ENCODE results near the gene CACNA2D2.

The CACNA2D2 gene

DNA sequence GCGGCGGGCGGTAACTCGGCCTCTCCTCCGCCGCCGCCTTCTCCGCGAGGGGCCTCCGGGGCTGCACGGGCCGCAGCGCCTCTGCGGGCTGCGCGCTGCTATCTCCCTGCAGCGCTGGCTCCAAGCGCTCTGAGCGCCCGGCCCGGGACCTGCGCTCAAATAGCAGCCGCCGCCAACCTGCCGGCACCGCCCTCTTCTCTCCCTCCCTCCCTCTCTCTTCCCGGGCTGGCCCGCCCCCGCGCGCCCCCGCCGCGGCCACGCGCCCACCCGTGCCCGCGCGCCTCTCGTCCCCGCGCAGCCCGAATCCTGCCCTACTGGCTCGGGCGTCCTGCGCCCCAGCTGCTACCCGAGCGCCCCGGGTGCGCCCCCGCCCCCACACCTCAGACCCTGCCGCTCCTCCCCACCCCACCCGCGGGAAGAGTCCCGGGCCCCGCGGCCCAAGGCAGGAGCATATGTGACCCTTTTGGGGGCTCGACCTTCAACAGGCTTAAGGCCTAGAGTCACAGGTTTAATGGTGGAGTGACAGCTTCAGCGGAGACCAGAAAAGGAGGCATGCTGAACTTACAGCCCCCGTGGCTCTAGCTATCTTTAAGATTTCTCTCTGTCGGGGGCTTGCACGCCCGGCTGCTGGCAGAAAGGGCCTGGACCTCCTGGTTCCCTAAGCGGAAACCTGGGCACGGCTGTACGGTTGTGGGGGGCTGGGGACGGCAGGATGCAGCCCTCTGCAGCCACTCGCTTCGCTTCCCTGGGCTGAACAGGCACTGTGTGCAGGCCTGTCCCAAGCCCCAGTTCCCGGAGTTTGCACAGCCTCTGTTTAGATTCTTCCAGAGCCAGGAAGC, at the start of gene CACNA2D2:
Gene CACNA2D2 (minus strand): TSS at position 131 of the 839 bp plus-strand sequence. CDS start 211 bp downstream, outside the sequence.
- in situ Hi-C loops (cut with MboI; ENCODE audit: low sequenced_read_pairs): no loop called here

GRCh38 chr3:50552598-50552997, 49.2 kb upstream of the CACNA2D2 start:
- in situ Hi-C loops (cut with MboI; ENCODE audit: low sequenced_read_pairs): no loop called here

DNA sequence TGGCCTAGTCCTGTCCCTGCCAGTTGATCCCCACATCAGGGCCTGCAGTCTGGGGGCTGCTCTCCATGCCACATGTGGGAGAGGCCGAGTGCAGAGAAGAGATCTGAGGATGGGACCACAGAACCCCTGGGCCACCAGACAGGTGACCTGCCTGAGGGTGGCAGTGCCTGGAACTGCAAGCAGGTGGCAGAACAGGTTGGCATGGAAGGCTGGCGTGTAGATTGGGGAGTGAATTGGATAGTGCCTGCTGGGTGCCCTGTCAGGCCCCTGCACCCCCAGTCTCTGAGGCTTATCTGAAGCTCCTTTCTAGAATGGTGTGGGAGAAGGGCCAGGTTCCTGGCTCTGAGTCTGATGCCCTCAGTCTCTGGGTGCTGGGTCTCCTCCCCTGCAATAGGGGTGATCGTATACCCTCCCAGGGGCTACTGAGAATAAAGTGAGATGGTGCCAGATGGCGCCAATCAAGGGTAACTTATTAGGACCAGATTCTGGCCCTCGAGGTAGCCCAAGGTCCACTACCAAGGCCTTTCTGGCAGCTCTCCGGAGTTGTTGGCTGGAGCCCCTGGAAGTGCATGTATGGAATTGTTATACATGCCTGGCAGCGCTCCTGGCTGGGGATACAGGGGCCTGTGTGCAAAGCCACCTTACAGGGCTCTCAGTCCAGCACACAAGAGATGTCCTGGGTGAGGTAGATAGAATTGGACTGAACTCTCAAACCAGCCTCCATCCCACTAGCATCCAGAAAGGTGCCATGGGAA, 48.4 kb upstream of the CACNA2D2 start:
- in situ Hi-C loops (cut with MboI; ENCODE audit: low sequenced_read_pairs): no loop called here

- in situ Hi-C loops (cut with MboI; ENCODE audit: low sequenced_read_pairs): no loop called here
Observed at GRCh38 chr3:50551054-50551659, 47.7 kb upstream of the CACNA2D2 start.

DNA sequence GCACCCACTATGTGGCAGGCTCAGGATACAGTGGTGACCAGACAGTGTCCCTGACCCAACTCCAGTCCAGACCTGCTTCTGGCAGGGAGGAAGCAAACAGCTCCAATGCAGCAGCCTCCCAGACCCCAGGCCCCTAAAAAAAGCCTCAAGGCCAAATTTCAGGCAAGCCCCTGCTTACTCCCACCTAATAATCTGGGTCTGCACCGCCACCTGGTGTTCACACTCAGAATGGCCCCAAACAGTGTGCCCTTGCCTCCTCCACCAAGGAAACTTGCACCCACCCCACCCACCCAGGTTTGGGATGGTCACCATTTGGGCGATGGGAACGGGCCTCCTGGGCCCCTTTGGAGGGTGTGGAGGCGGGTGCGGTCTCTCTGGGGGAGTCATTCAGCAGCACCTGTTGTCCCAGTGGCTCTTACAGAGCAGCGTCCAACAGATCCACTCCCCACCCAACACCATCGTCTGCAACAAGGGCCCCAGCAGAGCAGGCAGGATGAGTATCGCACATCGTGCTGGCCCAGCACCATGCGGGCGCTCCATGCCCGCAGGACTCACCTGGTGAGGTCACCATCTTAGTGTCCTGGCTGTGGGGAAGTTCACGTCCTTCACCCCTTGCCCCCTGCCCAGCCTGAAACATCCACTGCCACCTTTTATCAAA, 46.8 kb upstream of the CACNA2D2 start:
- in situ Hi-C loops (cut with MboI; ENCODE audit: low sequenced_read_pairs): no loop called here

GRCh38 chr3:50549226-50549625, 45.8 kb upstream of the CACNA2D2 start:
- in situ Hi-C loops (cut with MboI; ENCODE audit: low sequenced_read_pairs): no loop called here

DNA sequence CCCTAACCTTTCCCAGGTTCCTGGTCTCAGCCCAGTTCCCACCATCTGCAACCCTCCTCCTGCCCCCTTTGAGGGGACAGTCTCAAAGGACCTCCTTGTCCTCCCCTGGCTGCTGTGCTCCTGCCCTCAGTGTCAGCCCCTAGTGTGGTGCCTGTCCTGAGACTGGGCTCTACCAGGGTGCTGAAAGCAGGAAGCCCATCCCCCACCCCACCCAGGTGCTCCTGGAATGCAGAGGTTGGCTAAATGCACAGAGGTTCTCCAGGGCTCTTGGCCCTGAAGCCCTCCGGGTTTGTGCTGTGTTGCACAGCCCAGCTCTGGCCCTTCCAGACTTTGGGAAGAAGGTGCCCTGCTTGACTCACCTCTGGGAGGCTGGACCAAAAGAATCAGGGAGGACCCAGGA, 42.3 kb upstream of the CACNA2D2 start:
- in situ Hi-C loops (cut with MboI; ENCODE audit: low sequenced_read_pairs): no loop called here

- in situ Hi-C loops (cut with MboI; ENCODE audit: low sequenced_read_pairs): no loop called here
Observed at GRCh38 chr3:50542177-50543034, 39.0 kb upstream of the CACNA2D2 start.

- in situ Hi-C loops (cut with MboI; ENCODE audit: low sequenced_read_pairs): no loop called here
Observed at GRCh38 chr3:50539356-50540286, 36.2 kb upstream of the CACNA2D2 start.

GRCh38 chr3:50537421-50538129, 34.1 kb upstream of the CACNA2D2 start:
- in situ Hi-C loops (cut with MboI; ENCODE audit: low sequenced_read_pairs): no loop called here

DNA sequence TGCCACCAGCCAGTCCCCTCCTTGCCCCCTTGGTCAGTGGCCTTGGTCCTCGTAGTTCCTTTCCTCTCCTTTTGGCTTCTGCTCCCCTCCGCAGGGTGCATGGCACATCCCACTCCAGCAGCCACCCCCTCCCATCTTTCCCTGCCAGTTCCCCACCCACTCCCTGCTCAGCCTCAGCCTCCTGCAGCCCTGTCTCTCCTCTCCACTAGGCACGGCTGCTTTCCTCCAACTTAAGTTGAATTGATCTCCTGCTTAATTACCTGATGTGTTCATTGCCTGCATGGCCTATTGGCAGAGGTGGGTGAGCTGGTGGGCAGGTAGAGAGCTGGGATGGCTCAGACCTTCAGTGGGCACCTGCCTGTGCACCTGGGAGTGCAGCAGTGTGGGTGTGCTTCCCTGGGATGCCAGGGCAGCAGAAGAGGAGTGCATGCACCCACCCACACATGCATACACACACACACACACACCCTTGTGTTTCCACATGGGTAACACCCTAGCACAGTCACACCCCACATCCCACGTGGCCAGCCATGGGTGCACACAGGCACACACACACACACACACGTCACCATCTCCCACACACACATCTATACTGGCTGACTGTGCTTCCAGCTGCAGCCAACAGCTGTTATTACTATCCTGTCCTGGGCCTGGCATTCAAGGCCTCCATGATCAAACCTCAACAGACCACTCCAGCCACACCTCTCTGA, 33.2 kb upstream of the CACNA2D2 start:
- in situ Hi-C loops (cut with MboI; ENCODE audit: low sequenced_read_pairs): no loop called here

DNA sequence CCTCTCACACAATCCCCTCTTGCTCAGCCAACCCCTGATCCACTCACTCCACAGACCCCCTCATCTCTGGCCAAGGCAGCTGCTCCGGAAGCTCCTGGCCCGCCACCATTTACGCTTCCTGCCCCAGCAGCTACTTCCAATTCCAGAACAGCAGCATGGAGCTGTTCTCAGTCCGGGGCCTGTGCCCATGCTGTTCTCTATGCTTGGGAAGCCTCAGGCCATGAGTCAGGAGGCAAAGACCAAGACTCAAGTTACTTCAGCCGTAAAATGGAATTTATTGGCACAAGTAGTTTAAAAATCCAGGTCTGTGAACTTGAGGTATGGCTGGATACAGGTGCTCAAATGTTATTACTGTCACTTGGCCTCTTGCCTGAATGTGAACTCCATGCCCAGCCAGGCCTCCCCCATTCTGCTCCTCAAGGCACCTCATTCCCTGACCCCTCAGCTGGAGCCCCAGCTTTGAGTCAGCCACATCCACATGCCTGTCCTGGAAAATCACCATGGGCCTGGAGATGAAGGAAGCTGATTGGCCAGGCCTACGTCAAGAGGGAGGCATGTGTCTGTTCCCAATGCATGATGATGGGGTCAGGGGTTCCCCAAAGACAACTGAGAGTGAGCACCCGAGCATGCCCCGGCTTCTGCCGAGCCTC, 31.4 kb upstream of the CACNA2D2 start:
- in situ Hi-C loops (cut with MboI; ENCODE audit: low sequenced_read_pairs): no loop called here

- in situ Hi-C loops (cut with MboI; ENCODE audit: low sequenced_read_pairs): no loop called here
Observed at GRCh38 chr3:50533807-50534461, 30.5 kb upstream of the CACNA2D2 start.

- in situ Hi-C loops (cut with MboI; ENCODE audit: low sequenced_read_pairs): no loop called here
Observed at GRCh38 chr3:50533316-50533715, 29.9 kb upstream of the CACNA2D2 start.

- in situ Hi-C loops (cut with MboI; ENCODE audit: low sequenced_read_pairs): no loop called here
Observed at GRCh38 chr3:50532062-50532705, 28.8 kb upstream of the CACNA2D2 start.

DNA sequence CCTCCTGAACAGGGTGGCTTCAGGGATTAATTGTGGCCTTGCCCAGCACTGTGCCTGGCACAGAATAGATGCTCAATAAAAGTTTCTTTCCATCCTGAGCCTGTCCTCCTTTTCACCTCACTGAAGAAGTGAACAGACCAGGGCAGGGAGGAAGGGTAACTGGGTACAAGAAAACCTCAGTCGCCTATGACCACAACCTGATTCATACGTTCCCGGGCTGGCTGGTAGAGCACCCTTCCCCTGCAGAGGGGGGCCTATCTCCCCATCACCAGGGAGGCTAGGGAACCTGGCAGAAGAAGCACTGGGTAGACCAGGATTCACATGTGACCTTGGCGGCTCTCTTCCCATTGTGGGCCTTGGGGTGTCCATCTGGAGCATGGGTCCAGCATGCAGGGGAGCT, 27.8 kb upstream of the CACNA2D2 start:
- in situ Hi-C loops (cut with MboI; ENCODE audit: low sequenced_read_pairs): no loop called here

All from HL-60/S4 treated with phorbol 12-myristate 13-acetate at 8.2 ng/mL for 4 days and 3 days (cell line).